NCI-H526 treated with DMSO at 0.1 percent for 48 hours (cell line): ENCODE results near the gene RRAGB.
A peak's percentile ranks its signal among the peaks of the same experiment; 100 is the strongest.
"Not testable (repeated sequence)": the region's sequence is repeated elsewhere in the genome, so short reads cannot be mapped to it uniquely, and the experiment has no call there.

Experiments
- DNase-seq: peaks from one replicate; lab custom pipeline; 2025; lab: John Stamatoyannopoulos, UW

The RRAGB gene, protein sequence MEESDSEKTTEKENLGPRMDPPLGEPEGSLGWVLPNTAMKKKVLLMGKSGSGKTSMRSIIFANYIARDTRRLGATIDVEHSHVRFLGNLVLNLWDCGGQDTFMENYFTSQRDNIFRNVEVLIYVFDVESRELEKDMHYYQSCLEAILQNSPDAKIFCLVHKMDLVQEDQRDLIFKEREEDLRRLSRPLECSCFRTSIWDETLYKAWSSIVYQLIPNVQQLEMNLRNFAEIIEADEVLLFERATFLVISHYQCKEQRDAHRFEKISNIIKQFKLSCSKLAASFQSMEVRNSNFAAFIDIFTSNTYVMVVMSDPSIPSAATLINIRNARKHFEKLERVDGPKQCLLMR

DNA sequence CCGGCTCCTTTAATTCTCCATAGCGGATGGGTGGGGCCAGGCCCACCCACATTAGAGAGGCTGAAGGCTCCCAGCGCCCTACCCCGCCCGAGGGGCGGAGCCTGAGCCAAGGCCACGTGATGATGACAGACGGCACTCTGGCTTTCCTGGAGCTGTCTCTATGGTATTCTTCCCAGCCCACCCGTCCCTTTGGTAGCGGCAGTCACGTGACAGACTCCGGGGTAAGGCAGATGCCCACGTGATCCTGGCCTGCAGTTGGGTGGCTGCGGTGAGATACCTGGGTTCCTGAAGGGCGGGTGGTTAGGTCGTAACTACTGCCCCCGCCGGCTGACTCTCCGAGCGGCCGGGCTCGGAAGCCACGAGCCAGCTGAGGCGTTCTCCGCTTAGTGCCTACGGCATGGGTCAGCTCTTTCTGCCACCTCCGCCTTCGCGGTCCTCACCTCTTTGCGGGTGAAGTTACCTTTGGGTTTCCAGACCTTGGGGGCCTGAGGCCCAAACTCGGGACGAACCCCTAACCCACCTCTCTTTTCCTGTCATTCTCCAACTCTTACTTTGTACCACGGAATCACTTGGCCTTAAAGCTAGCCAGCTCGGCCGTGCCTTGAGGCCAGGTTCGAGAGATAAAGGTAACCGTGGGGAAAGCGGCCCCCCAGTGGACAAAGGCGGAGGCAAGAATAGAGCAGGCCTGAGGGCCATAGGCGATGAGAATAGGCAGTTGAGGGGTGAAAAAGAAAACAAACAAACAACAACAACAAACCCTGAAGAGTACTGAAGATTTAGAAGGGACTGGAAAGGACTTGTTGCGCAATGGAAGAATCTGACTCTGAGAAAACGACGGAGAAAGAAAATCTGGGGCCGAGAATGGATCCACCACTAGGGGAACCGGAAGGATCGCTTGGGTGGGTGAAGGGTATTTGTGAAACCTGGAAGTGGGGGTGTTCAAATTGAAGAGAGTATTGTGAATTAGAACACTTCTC is at the start of gene RRAGB:
Gene RRAGB (plus strand): TSS at position 229 of the 977 bp plus-strand sequence. CDS start 579 bp downstream, at position 808.
- DNase-seq, result peak; percentile 89

DNA sequence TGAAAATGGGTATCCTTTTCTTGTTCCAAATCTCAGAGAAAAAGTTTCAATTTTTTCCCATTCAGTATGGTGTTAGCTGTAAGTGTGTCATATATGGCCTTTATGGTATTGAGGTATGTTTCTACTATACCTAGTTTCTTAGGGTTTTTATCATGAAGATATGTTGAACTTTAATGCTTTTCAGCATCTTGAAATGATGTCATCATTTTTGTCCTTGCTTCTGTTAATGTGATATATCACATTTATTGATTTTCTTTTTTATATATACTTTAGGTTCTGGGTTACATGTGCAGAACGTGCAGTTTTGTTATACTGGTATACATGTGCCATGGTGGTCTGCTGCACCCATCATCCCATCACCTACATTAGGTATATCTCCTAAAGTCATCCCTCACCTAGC is 49.5 kb upstream of the RRAGB start:
- no peak for DNase-seq

DNA sequence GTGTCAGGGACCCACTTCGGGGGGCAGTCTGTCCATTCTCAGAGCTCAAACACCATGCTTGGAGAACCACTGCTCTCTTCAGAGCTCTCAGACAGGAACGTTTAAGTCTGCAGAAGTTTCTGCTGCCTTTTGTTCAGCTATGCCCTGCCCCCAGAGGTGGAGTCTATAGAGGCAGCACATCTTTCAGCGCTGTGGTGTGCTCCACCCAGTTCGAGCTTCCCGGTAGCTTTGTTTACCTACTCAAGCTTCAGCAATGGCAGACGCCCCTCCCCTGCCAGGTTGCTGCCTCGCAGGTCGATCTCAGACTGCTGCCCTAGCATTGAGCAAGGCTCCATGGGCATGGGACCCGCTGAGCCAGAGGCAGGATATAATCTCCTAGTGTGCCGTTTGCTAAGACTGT is 29.0 kb upstream of the RRAGB start:
- DNase-seq, result not testable (repeated sequence)

- DNase-seq, result no peak
These were observed 22.1 kb upstream of the RRAGB start for GRCh38 chrX:55695227-55696018.

DNA sequence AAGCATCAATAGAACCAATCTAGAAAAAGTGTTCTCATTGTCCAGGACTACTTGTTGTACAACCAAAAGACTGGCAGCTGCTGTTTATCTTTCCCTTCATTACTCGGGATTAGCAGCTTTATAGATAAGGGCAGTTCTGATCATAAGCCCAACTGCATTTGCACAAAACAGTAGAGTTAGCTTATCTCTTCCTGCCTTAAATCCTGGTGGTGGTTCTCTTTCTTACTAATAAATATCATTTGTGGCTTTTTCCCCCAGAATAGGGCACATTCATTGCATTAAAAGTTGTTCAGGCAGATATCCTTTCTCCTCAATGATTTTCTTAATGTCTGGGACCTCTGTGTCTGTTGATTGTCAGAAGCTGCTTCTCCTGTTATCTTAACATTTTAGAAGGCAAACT is 20.2 kb upstream of the RRAGB start:
- no peak for DNase-seq

DNA sequence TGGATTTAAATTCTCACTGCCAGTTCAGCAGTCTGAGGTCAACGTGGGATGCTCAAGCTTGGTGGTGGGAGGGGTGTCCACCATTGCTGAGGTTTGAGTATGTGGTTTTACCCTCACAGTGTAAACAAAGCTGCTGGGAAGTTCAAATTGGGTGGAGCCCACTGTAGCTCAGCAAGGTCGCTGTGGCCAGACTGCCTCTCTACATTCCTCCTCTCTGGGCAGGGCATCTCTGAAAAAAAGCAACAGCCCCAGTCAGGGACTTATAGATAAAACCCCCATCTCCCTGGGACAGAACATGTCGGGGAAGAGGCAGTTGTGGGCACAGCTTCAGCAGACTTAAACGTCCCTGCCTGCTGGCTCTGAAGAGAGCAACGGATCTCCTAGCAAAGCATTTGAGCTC is 14.9 kb upstream of the RRAGB start:
- no peak for DNase-seq

GRCh38 chrX:55703436-55703835 is 14.1 kb upstream of the RRAGB start:
- DNase-seq, result not testable (repeated sequence)

DNA sequence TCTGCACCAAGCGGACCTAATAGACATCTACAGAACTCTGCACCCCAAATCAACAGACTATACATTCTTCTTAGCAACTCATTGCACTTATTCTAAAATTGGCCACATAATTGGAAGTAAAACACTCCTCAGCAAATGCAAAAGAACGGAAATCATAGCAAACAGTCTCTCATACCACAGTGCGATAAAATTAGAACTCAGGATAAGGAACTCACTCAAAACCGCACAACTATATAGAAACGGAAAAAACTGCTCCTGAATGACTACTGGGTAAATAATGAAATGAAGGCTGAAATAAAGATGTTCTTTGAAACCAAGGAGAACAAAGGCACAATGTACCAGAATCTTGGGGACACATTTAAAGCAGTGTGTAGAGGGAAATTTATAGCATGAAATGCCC is 12.5 kb upstream of the RRAGB start:
- not testable (repeated sequence) for DNase-seq

DNA sequence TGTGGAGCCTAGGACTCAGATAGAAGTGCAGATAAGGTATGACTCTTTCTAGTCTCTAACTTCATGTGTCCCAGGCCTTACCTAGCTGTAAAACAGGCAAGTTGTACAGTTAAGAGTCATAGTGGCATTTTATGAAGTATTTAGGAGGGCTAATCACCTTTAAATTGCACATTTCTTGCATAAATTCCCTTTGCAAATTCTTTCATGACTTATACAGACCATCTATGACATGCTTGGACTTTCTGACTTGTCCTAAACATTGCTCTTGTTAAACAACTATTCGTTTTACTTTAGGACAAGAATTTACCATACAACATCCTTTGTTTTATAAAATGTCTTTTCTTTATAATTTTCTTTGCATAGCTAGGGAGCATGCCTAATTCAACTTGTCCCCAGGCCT is 7.8 kb upstream of the RRAGB start:
- DNase-seq, result no peak

- DNase-seq, result no peak
These were observed 6.8 kb upstream of the RRAGB start for GRCh38 chrX:55710701-55711100.

- no peak for DNase-seq
These were observed 3.9 kb upstream of the RRAGB start for GRCh38 chrX:55713631-55714030.

DNA sequence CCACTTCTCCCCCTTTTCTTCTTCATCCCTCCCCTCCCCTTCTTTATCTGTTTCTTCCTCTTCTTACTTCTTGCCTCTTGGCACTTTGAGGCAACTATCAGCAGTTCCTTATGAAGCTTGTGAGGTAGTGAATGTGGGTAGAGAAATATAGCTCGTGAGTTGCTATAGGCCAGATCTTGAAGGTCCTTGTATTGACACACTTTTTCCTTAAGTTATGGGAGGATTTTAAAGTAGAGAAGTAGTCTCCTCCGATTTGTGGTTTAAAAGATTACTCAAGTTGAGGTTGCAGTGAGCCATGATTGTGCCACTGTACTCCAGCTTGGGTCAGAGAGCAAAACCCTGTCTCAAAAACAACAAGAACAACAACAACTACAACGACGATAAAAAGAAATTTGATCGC is 3.4 kb upstream of the RRAGB start:
- DNase-seq, result no peak

DNA sequence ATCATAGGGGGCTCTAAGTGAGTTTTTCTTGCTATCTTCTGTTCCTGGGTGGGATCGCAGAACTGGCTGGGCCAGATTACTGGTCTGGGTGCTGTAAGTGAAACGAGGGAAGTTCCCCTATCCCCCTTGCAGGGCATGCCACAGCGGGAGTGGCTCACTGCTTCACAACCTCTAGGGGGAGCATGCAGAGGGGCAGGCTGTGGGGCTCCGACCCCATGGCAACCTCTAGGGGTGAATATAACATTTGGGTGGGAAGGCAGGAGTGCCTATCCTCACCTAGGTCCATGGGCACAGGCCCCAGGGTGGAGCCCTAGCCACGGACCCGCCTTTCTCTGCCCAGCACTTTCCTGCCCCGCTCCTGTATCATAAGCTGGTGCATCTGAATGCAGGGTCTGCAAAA is 1.7 kb upstream of the RRAGB start:
- no peak for DNase-seq

DNA sequence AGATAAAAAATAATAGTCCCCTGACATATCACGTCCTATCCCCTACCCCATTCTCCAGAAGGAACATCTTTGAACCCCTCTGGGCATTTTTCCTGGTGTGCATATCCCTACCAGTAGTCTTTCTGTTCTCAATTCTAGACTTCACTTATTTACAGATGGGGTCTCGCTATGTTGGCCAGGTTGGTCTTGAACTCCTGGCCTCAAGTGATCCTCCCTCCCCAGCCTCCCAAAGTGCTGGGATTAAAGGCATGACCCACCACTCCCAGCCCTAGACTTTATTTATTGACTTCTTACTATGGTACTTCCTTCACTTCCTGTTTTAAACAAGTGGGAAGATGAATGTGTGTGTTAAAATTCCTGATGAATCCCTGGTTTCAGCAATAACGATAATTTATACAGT is 612 bp upstream of the RRAGB start:
- no peak for DNase-seq

DNA sequence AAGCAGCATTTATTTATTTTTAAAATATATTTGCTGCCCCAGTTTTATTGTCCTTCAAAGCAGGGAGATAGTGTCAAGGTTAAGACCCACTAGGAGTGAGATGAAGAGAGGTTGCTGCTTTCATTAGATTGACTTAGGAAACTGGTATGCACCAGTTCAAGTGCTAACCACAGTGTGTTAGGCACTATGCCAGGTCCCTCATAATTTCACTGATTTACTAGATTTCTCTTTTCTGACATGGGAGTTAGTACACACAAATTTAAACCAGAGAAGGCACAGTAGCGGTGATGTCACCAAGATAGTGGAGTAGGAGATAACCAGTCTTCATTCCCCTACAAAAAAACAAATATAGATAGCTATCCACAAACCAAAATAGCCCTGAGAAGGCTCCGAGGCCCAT is 14.3 kb downstream of the RRAGB start:
- DNase-seq, result no peak

- no peak for DNase-seq
These were observed 21.4 kb downstream of the RRAGB start for GRCh38 chrX:55738969-55739368.

DNA sequence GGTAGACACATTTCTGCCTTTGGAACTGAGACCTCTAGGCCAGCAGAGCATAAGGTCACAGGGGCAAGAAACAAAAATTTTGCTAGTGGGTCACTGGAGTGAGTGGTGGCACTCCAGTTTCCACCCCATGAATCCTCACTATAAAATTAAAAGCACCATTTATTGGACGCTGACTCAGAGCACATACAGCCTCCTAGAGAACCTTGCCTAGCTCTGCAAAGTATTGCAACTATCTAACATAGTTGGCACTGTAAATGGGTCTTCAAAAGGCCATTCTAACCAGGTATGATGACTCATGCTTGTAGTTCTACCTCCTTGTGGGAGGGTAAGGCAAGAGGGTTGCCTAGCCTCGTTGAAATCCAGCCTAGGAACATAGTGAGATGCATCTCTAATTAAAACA is 25.1 kb downstream of the RRAGB start:
- no peak for DNase-seq

- not testable (repeated sequence) for DNase-seq
These were observed 30.9 kb downstream of the RRAGB start for GRCh38 chrX:55748463-55748862.

DNA sequence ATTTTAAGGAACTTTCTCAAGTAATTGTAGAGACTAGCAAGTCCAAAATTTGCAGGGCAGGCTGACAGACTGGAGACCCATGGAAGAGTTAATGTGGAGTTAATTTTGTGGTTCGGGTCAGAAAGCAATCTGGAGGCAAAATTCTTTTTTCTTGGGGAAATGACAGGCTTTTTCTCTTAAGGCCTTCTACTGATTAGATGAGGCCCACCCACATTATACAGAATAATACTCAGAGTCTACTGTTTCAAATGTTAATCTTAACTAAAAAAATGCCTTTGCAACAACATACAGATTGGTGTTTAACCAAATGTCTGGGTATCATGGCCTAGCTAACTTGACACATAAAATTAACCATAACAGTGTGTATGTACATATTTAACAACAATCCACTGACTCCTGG is 32.7 kb downstream of the RRAGB start:
- DNase-seq, result no peak

GRCh38 chrX:55754861-55755294 is 37.3 kb downstream of the RRAGB start:
- no peak for DNase-seq

DNA sequence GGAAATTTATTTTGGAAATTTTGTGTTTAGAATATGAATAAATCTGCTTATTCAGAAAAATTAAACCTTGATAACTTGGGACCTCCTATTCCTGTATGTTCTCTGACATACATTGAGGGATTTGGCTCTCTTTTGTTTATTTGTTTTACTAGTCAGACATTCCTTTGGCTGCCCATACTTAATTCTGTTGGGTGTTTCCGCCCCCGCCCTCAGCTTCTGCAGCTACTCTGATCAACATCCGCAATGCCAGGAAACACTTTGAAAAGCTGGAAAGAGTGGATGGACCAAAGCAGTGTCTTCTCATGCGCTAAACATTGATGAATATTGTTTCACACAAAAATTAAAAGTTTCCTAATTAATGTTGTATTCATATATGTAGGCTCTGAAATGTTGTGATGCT is 40.5 kb downstream of the RRAGB start:
- DNase-seq, result no peak

DNA sequence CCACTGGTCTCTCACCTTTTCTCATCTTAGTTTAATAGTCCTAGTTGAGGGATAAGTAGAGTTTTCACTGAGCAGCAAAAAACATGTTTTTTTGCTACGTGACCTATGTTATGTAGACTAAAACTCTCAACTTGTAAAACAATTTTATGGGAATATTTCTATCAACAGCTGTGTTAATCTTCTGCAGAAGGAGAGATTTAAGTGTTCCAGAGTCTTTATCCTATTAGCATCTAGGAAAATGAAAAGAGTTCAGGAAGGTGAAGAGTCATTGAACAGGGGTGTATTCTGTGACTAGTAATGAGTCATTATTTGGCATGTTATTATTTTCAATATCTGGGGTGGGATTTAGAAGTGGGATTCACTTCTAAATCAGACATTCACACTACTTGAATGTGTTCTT is 41.9 kb downstream of the RRAGB start:
- no peak for DNase-seq
